ENCODE data around the gene MCL1. TPM values are rescaled to one million over a fixed set of nuclear protein-coding genes. Genes with fewer than 3 reads are reported as not detected.
"Not testable (repeated sequence)": the region's sequence is repeated elsewhere in the genome, so short reads cannot be mapped to it uniquely, and the experiment has no call there.

Gene MCL1
- total and polyA plus RNA-seq, 2 donors (not counting 1 experiment from before 2014, with no cell fraction given) = 108 to 233 TPM

DNA sequence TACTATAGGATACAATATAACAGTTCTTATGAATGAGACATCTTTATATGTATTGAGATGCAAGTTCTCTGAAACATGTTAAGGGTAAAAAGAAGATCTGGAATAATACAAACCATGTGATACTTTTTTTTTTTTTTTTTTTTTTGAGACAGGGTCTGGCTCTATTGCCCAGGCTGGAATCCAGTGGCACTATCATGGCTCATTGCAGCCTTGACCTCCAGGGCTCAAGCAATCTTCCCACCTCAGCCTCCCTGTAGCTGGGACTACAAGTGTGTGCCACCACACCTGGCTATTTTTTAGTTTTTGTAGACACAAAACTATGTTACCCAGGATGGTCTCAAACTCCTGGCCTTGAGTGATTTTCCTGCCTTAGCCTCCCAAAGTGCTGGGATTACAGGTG is 22.1 kb upstream of the MCL1 start:
- Histone ChIP-seq H3K9me3 (ENCODE audit: control insufficient read depth, insufficient read depth, low read depth, low read length) (no peaks in the 10 kb centered on the region), H4K20me1 (ENCODE audit: control insufficient read depth, extremely low read depth, insufficient read depth, low read length) (no peaks in the 10 kb centered on the region), H3K4me1 (ENCODE audit: control insufficient read depth, extremely low read depth, insufficient read depth, low read length) (peaks cover 9% of the 10 kb centered on the region), H3K4me2 (ENCODE audit: extremely low read depth, insufficient read depth, low read length) (no peak overlapping the region), H3K79me2 (ENCODE audit: control insufficient read depth, insufficient read depth, low read length) (no peaks in the 10 kb centered on the region), H2AFZ (ENCODE audit: low read length) (no peak overlapping the region), H3K36me3 (ENCODE audit: control insufficient read depth, insufficient read depth, low read length) (no peaks in the 10 kb centered on the region), H3K4me3 (replicated peaks in 1 of 4; ENCODE audit: control extremely low read depth in 1 of 4, insufficient read depth in 1 of 4, low read depth in 3 of 4, low read length in 4 of 4) (no peak overlapping the region), H3K27me3 (ENCODE audit: control insufficient read depth, insufficient read depth, low read length) (no peaks in the 10 kb centered on the region), H3K27ac (ENCODE audit: insufficient read depth, low read length) (no peak overlapping the region), H3K9ac (ENCODE audit: insufficient read depth, low read length) (no peak overlapping the region)
- no peak for DNase-seq (ENCODE audit: low read depth in 2 of 2)
- TF ChIP-seq, protein P1, sequence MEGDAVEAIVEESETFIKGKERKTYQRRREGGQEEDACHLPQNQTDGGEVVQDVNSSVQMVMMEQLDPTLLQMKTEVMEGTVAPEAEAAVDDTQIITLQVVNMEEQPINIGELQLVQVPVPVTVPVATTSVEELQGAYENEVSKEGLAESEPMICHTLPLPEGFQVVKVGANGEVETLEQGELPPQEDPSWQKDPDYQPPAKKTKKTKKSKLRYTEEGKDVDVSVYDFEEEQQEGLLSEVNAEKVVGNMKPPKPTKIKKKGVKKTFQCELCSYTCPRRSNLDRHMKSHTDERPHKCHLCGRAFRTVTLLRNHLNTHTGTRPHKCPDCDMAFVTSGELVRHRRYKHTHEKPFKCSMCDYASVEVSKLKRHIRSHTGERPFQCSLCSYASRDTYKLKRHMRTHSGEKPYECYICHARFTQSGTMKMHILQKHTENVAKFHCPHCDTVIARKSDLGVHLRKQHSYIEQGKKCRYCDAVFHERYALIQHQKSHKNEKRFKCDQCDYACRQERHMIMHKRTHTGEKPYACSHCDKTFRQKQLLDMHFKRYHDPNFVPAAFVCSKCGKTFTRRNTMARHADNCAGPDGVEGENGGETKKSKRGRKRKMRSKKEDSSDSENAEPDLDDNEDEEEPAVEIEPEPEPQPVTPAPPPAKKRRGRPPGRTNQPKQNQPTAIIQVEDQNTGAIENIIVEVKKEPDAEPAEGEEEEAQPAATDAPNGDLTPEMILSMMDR (conservative IDR thresholded peaks at IDR 0.05 in 1 of 2, IDR thresholded peaks at IDR 0.05 in 1 of 2; ENCODE audit: low read depth in 1 of 2, low read length in 2 of 2) = no peak
- no peak for TF ChIP-seq EZH2 (IDR thresholded peaks at IDR 0.05; ENCODE audit: low read length, missing control alignments)

GRCh38 chr1:150598346-150598745 is 18.9 kb upstream of the MCL1 start:
- not testable (repeated sequence) for H3K4me3 ChIP-seq (replicated peaks in 1 of 4; ENCODE audit: control extremely low read depth in 1 of 4, insufficient read depth in 1 of 4, low read depth in 3 of 4, low read length in 4 of 4); H3K4me1 ChIP-seq (ENCODE audit: control insufficient read depth, extremely low read depth, insufficient read depth, low read length); H3K9me3 ChIP-seq (ENCODE audit: control insufficient read depth, insufficient read depth, low read depth, low read length); H3K9ac ChIP-seq (ENCODE audit: insufficient read depth, low read length); H3K79me2 ChIP-seq (ENCODE audit: control insufficient read depth, insufficient read depth, low read length); H3K4me2 ChIP-seq (ENCODE audit: extremely low read depth, insufficient read depth, low read length); H3K27me3 ChIP-seq (ENCODE audit: control insufficient read depth, insufficient read depth, low read length); H4K20me1 ChIP-seq (ENCODE audit: control insufficient read depth, extremely low read depth, insufficient read depth, low read length); H3K36me3 ChIP-seq (ENCODE audit: control insufficient read depth, insufficient read depth, low read length); H2AFZ ChIP-seq (ENCODE audit: low read length); DNase-seq (ENCODE audit: low read depth in 2 of 2); H3K27ac ChIP-seq (ENCODE audit: insufficient read depth, low read length)

- no peak for DNase-seq (ENCODE audit: low read depth in 2 of 2)
- no peaks in the 10 kb centered on the region for H3K4me1 ChIP-seq (ENCODE audit: control insufficient read depth, extremely low read depth, insufficient read depth, low read length)
- no peak for TF ChIP-seq EZH2 (IDR thresholded peaks at IDR 0.05; ENCODE audit: low read length, missing control alignments)
- TF ChIP-seq, protein P1 (conservative IDR thresholded peaks at IDR 0.05 in 1 of 2, IDR thresholded peaks at IDR 0.05 in 1 of 2; ENCODE audit: low read depth in 1 of 2, low read length in 2 of 2) = no peak
- no peak overlapping the region for H3K4me2 ChIP-seq (ENCODE audit: extremely low read depth, insufficient read depth, low read length)
- H3K79me2 ChIP-seq (ENCODE audit: control insufficient read depth, insufficient read depth, low read length) = no peaks in the 10 kb centered on the region
- H2AFZ ChIP-seq (ENCODE audit: low read length) = no peak overlapping the region
- H3K27ac ChIP-seq (ENCODE audit: insufficient read depth, low read length) = no peak overlapping the region
- no peak overlapping the region for H3K4me3 ChIP-seq (replicated peaks in 1 of 4; ENCODE audit: control extremely low read depth in 1 of 4, insufficient read depth in 1 of 4, low read depth in 3 of 4, low read length in 4 of 4)
- H4K20me1 ChIP-seq (ENCODE audit: control insufficient read depth, extremely low read depth, insufficient read depth, low read length) = no peaks in the 10 kb centered on the region
- no peaks in the 10 kb centered on the region for H3K9me3 ChIP-seq (ENCODE audit: control insufficient read depth, insufficient read depth, low read depth, low read length)
- H3K9ac ChIP-seq (ENCODE audit: insufficient read depth, low read length) = no peak overlapping the region
- no peaks in the 10 kb centered on the region for H3K27me3 ChIP-seq (ENCODE audit: control insufficient read depth, insufficient read depth, low read length)
- no peaks in the 10 kb centered on the region for H3K36me3 ChIP-seq (ENCODE audit: control insufficient read depth, insufficient read depth, low read length)
Observed at GRCh38 chr1:150596976-150597375, 17.6 kb upstream of the MCL1 start.
